Measurements from ENCODE around the gene PRMT1.

DNA sequence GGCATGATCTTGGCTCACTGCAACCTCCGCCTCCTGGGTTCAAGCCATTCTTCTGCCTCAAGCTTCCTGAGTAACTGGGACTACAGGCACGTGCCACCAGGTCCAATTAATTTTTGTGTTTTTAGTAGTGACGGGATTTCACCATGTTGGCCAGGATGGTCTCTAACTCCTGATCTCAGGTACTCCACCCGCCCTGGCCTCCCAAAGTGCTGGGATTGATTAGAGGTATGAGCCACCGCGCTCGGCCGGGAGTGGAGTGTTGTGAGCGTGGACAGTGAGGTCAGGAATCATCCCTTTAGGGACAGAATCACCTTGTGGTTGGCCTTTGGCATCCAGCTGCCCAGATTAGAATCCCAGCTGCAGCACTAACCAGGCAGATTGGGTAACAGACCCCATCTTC is 47.4 kb upstream of the PRMT1 start:
- TF ChIP-seq CTCF (IDR thresholded peaks at IDR 0.05) (no peak), POLR2A (IDR thresholded peaks at IDR 0.05) (no peak)

All from right lobe of liver (tissue), 4 donors.